ENCODE measurements around the gene WBP1L. TPM values are rescaled to one million over a fixed set of nuclear protein-coding genes. Genes with fewer than 3 reads are reported as not detected.

WBP1L gene
- polyA plus RNA-seq, 3 donors: 24.8 to 43.0 (median 38.3) TPM

- Mint-ChIP-seq H3K4me1 (peaks cover 12% of the 10 kb centered on the region), H3K9me3 (peaks cover 0 to 8% (median 0%) of the 10 kb centered on the region in 7 donors), H3K27me3 (ENCODE audit: low read depth in 3 of 3) (peaks cover 21 to 27% (median 24%) of the 10 kb centered on the region in 3 donors), H3K4me3 (no peak overlapping the region), H3K36me3 (peaks cover 43 to 66% of the 10 kb centered on the region in 2 donors), H3K27ac (no peak overlapping the region)
- intact Hi-C loops (cut with micrococcal nuclease): no loop called here
- WGBS (ENCODE audit: insufficient coverage): no CpG with 5 or more reads among the region's 3 CpGs
- H3K9ac ChIP-seq (ENCODE audit: insufficient read depth, low read length, poor library complexity, severe bottlenecking): no peak overlapping the region
- peaks cover 22 to 27% of the 10 kb centered on the region in 2 donors for H3K27me3 ChIP-seq (ENCODE audit: control insufficient read depth in 2 of 2, insufficient read depth in 2 of 2, low read length in 2 of 2)
- no peak overlapping the region for H3K4me2 ChIP-seq (replicated peaks; ENCODE audit: extremely low read depth, low read length, poor library complexity, severe bottlenecking)
- peaks cover 5 to 8% of the 10 kb centered on the region in 2 donors for H3K4me1 ChIP-seq (ENCODE audit: control insufficient read depth in 1 of 2, insufficient read depth in 2 of 2, low read length in 2 of 2)
- no peak overlapping the region for H3K27ac ChIP-seq (ENCODE audit: low read depth in 1 of 2, low read length in 2 of 2)
- no peak for DNase-seq
- H4K20me1 ChIP-seq (ENCODE audit: insufficient read depth, low read length): peaks cover 1% of the 10 kb centered on the region
- H3K4me3 ChIP-seq (replicated peaks in 1 of 3; ENCODE audit: low read depth in 2 of 3, low read length in 3 of 3): no peak overlapping the region
- no peaks in the 10 kb centered on the region for H3K79me2 ChIP-seq (ENCODE audit: insufficient read depth, low read length)
- peaks cover 17 to 37% of the 10 kb centered on the region in 2 donors for H3K36me3 ChIP-seq (replicated peaks in 1 of 2; ENCODE audit: control insufficient read depth in 1 of 2, insufficient read depth in 2 of 2, low read length in 2 of 2)
- no peak for TF ChIP-seq CTCF (IDR thresholded peaks at IDR 0.05)
- H2AFZ ChIP-seq (ENCODE audit: insufficient read depth, low read depth, low read length, poor library complexity, severe bottlenecking): no peak overlapping the region
- peaks cover 3 to 11% of the 10 kb centered on the region in 2 donors for H3K9me3 ChIP-seq (replicated peaks in 1 of 2; ENCODE audit: control insufficient read depth in 1 of 2, insufficient read depth in 1 of 2, low read length in 2 of 2)
Measured at GRCh38 chr10:102865620-102866019, 121.9 kb downstream of the WBP1L start.

Small RNA genes within 50 kb of the gene (small RNA-seq; reads per million reads assigned to genes)
- not detected for gene RNU6-1231P (ENCODE audit: insufficient read length, low read depth)

Other genes with a start within 250 kb of the WBP1L start
- 10 to 100 TPM; 72.7 to 79.4 (median 79.0) TPM for gene ACTR1A, start 241.2 kb upstream of the WBP1L start, polyA plus RNA-seq
- gene SUFU, start 240.0 kb upstream of the WBP1L start, polyA plus RNA-seq: 10 to 100 TPM in 1 of 3 donors, 1 to 10 TPM in 2; 3.2 to 10.0 (median 5.7) TPM
- gene TRIM8, start 99.5 kb upstream of the WBP1L start, polyA plus RNA-seq: 100 to 1,000 TPM in 1 of 3 donors, 10 to 100 TPM in 2; 39.4 to 183 (median 41.4) TPM
- gene ARL3, start 29.6 kb upstream of the WBP1L start, polyA plus RNA-seq: 1 to 10 TPM; 2.8 to 6.3 (median 6.0) TPM
- gene SFXN2, start 29.3 kb upstream of the WBP1L start, polyA plus RNA-seq: 1 to 10 TPM; 1.3 to 2.0 (median 1.8) TPM
- under 1 TPM in 1 of 3 donors, not detected in 2; 0.04 TPM for gene CYP17A1, start 93.5 kb downstream of the WBP1L start, polyA plus RNA-seq
- 10 to 100 TPM; 28.4 to 51.9 (median 49.8) TPM for gene BORCS7, start 110.3 kb downstream of the WBP1L start, polyA plus RNA-seq
- gene AS3MT, start 125.5 kb downstream of the WBP1L start, polyA plus RNA-seq: under 1 TPM in 2 of 3 donors, not detected in 1; 0.09 to 0.45 TPM
- 1 to 10 TPM; 1.6 to 3.8 (median 2.2) TPM for gene CNNM2, start 174.3 kb downstream of the WBP1L start, polyA plus RNA-seq

All from CD14-positive monocyte (primary cell).